HCT116 (cell line): Measurements from ENCODE around the gene RPL7A. TPM values are rescaled to one million over a fixed set of nuclear protein-coding genes. Genes with fewer than 3 reads are reported as not detected.

Source experiments
- ATAC-seq: fragments of 200-7000 bp; cut with Tn5 transposase; 2 replicates; pipeline ENCODE4 v1.9.1; 2020; ENCODE audit warnings: mild to moderate bottlenecking, moderate library complexity
- BruUV-seq: library from RNA; stranded (reverse); fragments of 400-500 nt; replicated peaks from 2 replicates; lab custom pipeline; 2021; lab: Mats Ljungman, UMichigan
- CTCF ChIA-PET: fragments of 300-600 bp; sonication (Branson Sonifier 250); formaldehyde crosslinking; loops from one replicate; lab custom pipeline; 2021; ENCODE audit warnings: antibody characterized with exemption; lab: Charles Lee
- POLR2A ChIA-PET: fragments of 300-600, 350-600 bp; sonication (Branson Sonifier 250); formaldehyde crosslinking; loops from one replicate; lab custom pipeline; 2021; ENCODE audit warnings: antibody characterized with exemption; lab: Charles Lee
- RAD21 ChIA-PET, 2 experiments: fragments of 300-600 bp; sonication (Branson Sonifier 250); formaldehyde crosslinking; loops; one replicate each; lab custom pipeline; 2023; ENCODE audit warnings: low total read pairs in 2 of 2; ENCODE audit not compliant: uncharacterized antibody in 2 of 2, unreplicated experiment in 2 of 2, low non-redundant PET in 1 of 2; lab: Charles Lee
- DNase-seq: peaks from one replicate; pipeline ENCODE4 v3.0.0-alpha.2; 2010; ENCODE audit warnings: low read depth, low spot score
- H2AFZ ChIP-seq: fragments of 200-600 bp; shearing (Covaris generic), sonication (generic); 2 replicates; pipeline ENCODE4 v1.6.1; 2017; ENCODE audit warnings: low read depth, mixed run types, mixed read lengths, antibody characterized with exemption, low read length; ENCODE audit not compliant: poor library complexity, severe bottlenecking
- H3K27ac ChIP-seq: 2 replicates; pipeline ENCODE4 v1.5.1; 2012; ENCODE audit warnings: low read depth, low read length
- H3K27me3 ChIP-seq: fragments of 200-600 bp; sonication (generic); 2 replicates; pipeline ENCODE4 v1.6.1; 2016; ENCODE audit warnings: mixed run types, low read length, mixed read lengths; ENCODE audit not compliant: insufficient read depth
- H3K36me3 ChIP-seq, 2 experiments: fragments of 200-500 bp in 1 of 2; fragments of 200-600 bp in 1 of 2; sonication (Bioruptor generic) in 1 of 2; sonication (generic) in 1 of 2; 2 replicates each; pipeline versions ENCODE4 v1.5.1 to v1.6.1; 2014 to 2016; ENCODE audit warnings: low read length in 2 of 2, inconsistent platforms in 1 of 2, mixed read lengths in 1 of 2, mixed run types in 1 of 2; ENCODE audit not compliant: insufficient read depth in 2 of 2, control insufficient read depth in 1 of 2
- H3K4me1 ChIP-seq, 2 experiments: fragments of 200-600 bp in 1 of 2; sonication (generic) in 1 of 2; 2 replicates each; pipeline versions ENCODE4 v1.5.1 to v1.6.1; 2012 to 2017; ENCODE audit warnings: low read length in 2 of 2, inconsistent platforms in 1 of 2, mild to moderate bottlenecking in 1 of 2, mixed read lengths in 1 of 2, mixed run types in 1 of 2, moderate library complexity in 1 of 2; ENCODE audit not compliant: insufficient read depth in 2 of 2, control insufficient read depth in 1 of 2
- H3K4me2 ChIP-seq: fragments of 200-600 bp; sonication (generic); 2 replicates; pipeline ENCODE4 v1.6.1; 2017; ENCODE audit warnings: mixed run types, low read length, mixed read lengths
- H3K4me3 ChIP-seq, 2 experiments: fragments of 200-600 bp in 1 of 2; sonication (generic) in 1 of 2; replicated peaks in 1 of 2; 2 replicates each; pipeline ENCODE4 v1.5.1; 2011 to 2016; ENCODE audit warnings: low read length in 2 of 2, control low read depth in 1 of 2, low read depth in 1 of 2, mild to moderate bottlenecking in 1 of 2, mixed read lengths in 1 of 2, mixed run types in 1 of 2
- H3K79me2 ChIP-seq: fragments of 200-600 bp; sonication (generic); 2 replicates; pipeline ENCODE4 v1.6.1; 2017; ENCODE audit warnings: mild to moderate bottlenecking, mixed run types, low read length, moderate library complexity, mixed read lengths; ENCODE audit not compliant: insufficient read depth
- H3K9ac ChIP-seq: fragments of 200-600 bp; sonication (generic); 2 replicates; pipeline ENCODE4 v1.6.1; 2016; ENCODE audit warnings: low read length, mixed read lengths
- H3K9me2 ChIP-seq: fragments of 200-600 bp; sonication (generic), shearing (Covaris generic); 2 replicates; pipeline ENCODE4 v1.6.1; 2017; ENCODE audit warnings: mixed run types, mild to moderate bottlenecking, moderate library complexity; ENCODE audit not compliant: insufficient read depth
- H3K9me3 ChIP-seq, 2 experiments: fragments of 200-500 bp in 1 of 2; fragments of 200-600 bp in 1 of 2; sonication (Bioruptor generic) in 1 of 2; sonication (generic) in 1 of 2; 2 replicates each; pipeline ENCODE4 v1.6.1; 2014 to 2017; ENCODE audit warnings: low read length in 2 of 2, mixed read lengths in 2 of 2, inconsistent platforms in 1 of 2, low read depth in 1 of 2, mild to moderate bottlenecking in 1 of 2, mixed run types in 1 of 2, moderate library complexity in 1 of 2; ENCODE audit not compliant: control insufficient read depth in 1 of 2, insufficient read depth in 1 of 2
- H4K20me1 ChIP-seq: fragments of 200-600 bp; sonication (generic), shearing (Covaris generic); 2 replicates; pipeline ENCODE4 v1.6.1; 2017; ENCODE audit warnings: mixed run types, mild to moderate bottlenecking, moderate library complexity; ENCODE audit not compliant: insufficient read depth
- CEBPB ChIP-seq: IDR thresholded peaks from 2 replicates; pipeline ENCODE4 v1.6.1; 2012; ENCODE audit warnings: low read depth
- EZH2phosphoT487 ChIP-seq: fragments of 200-600 bp; IDR thresholded peaks from 2 replicates; pipeline ENCODE4 v1.6.1; 2018; ENCODE audit warnings: antibody characterized with exemption, borderline replicate concordance
- JUND ChIP-seq: IDR thresholded peaks from 2 replicates; pipeline ENCODE4 v1.6.1; 2012
- ZBTB33 ChIP-seq: IDR thresholded peaks from 2 replicates; pipeline ENCODE4 v1.6.1; 2011; ENCODE audit warnings: mild to moderate bottlenecking, low read length, moderate library complexity; ENCODE audit not compliant: insufficient replicate concordance; ENCODE audit errors: extremely low read depth
- ZFX ChIP-seq: fragments of 450-650 bp; IDR thresholded peaks from 2 replicates; pipeline ENCODE4 v1.6.1; 2017
- intact Hi-C: fragments of 100-400 bp; cut with micrococcal nuclease; formaldehyde crosslinking; loops from 2 replicates; pipeline ENCODE4 v1.10.0; 2022
- total RNA-seq: library from RNA; stranded (reverse); gene quantifications from one replicate; pipeline ENCODE4 v1.2.1, GENCODE V29; 2021; ENCODE audit not compliant: unreplicated experiment

RPL7A gene
- total RNA-seq, 1 experiment from 2014 or later, result 2,837 TPM

GRCh38 chr9:133360400-133361393, 12.7 kb downstream of the RPL7A start:
- peaks cover 46% of the 10 kb centered on the region for H3K79me2 ChIP-seq
- ATAC-seq (no peak), DNase-seq (no peak)
- RAD21 ChIA-PET, result no interaction called here
- intact Hi-C loops, result no loop called here
- POLR2A ChIA-PET, result no interaction called here
- H3K4me3 ChIP-seq, result no peak overlapping the region
- H3K27ac ChIP-seq, result peak overlapping the region; percentile 26; the same call in 1 of the 2 replicates
- peaks cover 28 to 42% of the 10 kb centered on the region in 2 experiments; a peak in 3 of 4 replicates for H3K36me3 ChIP-seq
- no peaks in the 10 kb centered on the region for H3K27me3 ChIP-seq
- H3K9me2 ChIP-seq, result no peaks in the 10 kb centered on the region
- H3K9ac ChIP-seq, result no peak overlapping the region
- no peaks in the 10 kb centered on the region for H3K9me3 ChIP-seq
- H3K4me1 ChIP-seq, result peaks cover 7 to 9% of the 10 kb centered on the region in 2 experiments; a peak in 3 of 4 replicates
- TF ChIP-seq CEBPB (no peak), EZH2phosphoT487 (no peak), JUND (no peak), ZFX (no peak), ZBTB33 (no peak)
- BruUV-seq, result no TSS peak
- H3K4me2 ChIP-seq, result no peak overlapping the region
- CTCF ChIA-PET, result interaction anchor here (1.1 kb wide), 1 partner anchor 99 kb away, joined by 3 read pairs; the partner anchor contains the start of gene CACFD1
- H4K20me1 ChIP-seq, result no peaks in the 10 kb centered on the region
- no peak overlapping the region for H2AFZ ChIP-seq
